ENCODE measurements around the gene RAB23. TPM values are rescaled to one million over a fixed set of nuclear protein-coding genes. Genes with fewer than 3 reads are reported as not detected.

The RAB23 gene
- 1 to 10 TPM; 1.4 to 1.6 TPM for total RNA-seq
- 1 to 10 TPM; 1.3 TPM for polyA plus RNA-seq

GRCh38 chr6:57221936-57222742 lies at the start of gene RAB23:
RAB23 (minus strand) TSS chr6:57222307; CDS start chr6:57210380, 11,927 bp downstream.
- H3K4me3 ChIP-seq (ENCODE audit: low read length in 2 of 2) = peak within 1 kb of the TSS; percentile 64 to 96
- POLR2A ChIA-PET (ENCODE audit: partially characterized antibody) = interaction anchor here (0.6 to 1.5 kb wide), 7 partner anchors 10 to 184 kb away, joined by 3 to 8 read pairs (median 4); partner anchors contain the start of genes BAG2, KIAA1586 and PRIM2
- H3K27me3 ChIP-seq (ENCODE audit: insufficient read depth, low read length) = peaks cover 5% of the 10 kb centered on the region
- H3K9me3 ChIP-seq (ENCODE audit: control insufficient read depth in 1 of 2, low read length in 2 of 2) = no peaks in the 10 kb centered on the region
- H3K9me3 Mint-ChIP-seq = no peaks in the 10 kb centered on the region
- CTCF ChIA-PET (ENCODE audit: partially characterized antibody) = interaction anchor here (1.2 to 1.5 kb wide), 3 partner anchors 23 to 319 kb away, joined by 3 to 4 read pairs (median 3); no protein-coding TSS in a partner anchor
- H3K4me3 Mint-ChIP-seq = peak within 1 kb of the TSS; percentile 98 to 100 (median 98)
- peak; percentile 72 to 89 (median 85) for DNase-seq
- H3K4me1 ChIP-seq (ENCODE audit: insufficient read depth, low read length) = peaks cover 10% of the 10 kb centered on the region
- no peaks in the 10 kb centered on the region for H3K36me3 ChIP-seq (ENCODE audit: insufficient read depth, low read length)
- peak within 1 kb of the TSS; percentile 87 to 97 (median 93) for H3K27ac Mint-ChIP-seq
- H3K27me3 Mint-ChIP-seq = peaks cover 13 to 27% of the 10 kb centered on the region in 2 donors
- peaks cover 0 to 2% of the 10 kb centered on the region in 2 donors for H3K36me3 Mint-ChIP-seq
- peak within 1 kb of the TSS; percentile 35 for H3K27ac ChIP-seq (ENCODE audit: low read depth, low read length)
- intact Hi-C loops (cut with micrococcal nuclease) = loop anchor here (1.0 kb wide), 4 partner anchors 50 to 176 kb away; partner anchors contain the start of genes BAG2, KIAA1586 and PRIM2
- peaks cover 6 to 10% (median 9%) of the 10 kb centered on the region in 4 donors for H3K4me1 Mint-ChIP-seq

GRCh38 chr6:57268294-57268640 lies 46.2 kb upstream of the RAB23 start:
- Histone ChIP-seq H3K27me3 (ENCODE audit: insufficient read depth, low read length) (no peaks in the 10 kb centered on the region), H3K9me3 (ENCODE audit: control insufficient read depth in 1 of 2, low read length in 2 of 2) (no peaks in the 10 kb centered on the region), H3K4me1 (ENCODE audit: insufficient read depth, low read length) (no peaks in the 10 kb centered on the region), H3K27ac (ENCODE audit: low read depth, low read length) (no peak overlapping the region), H3K4me3 (ENCODE audit: low read length in 2 of 2) (no peak overlapping the region), H3K36me3 (ENCODE audit: insufficient read depth, low read length) (no peaks in the 10 kb centered on the region)
- ChIA-PET POLR2A (ENCODE audit: partially characterized antibody) (no interaction called here), CTCF (ENCODE audit: partially characterized antibody) (interaction anchor here (0.9 to 2.9 kb wide), 3 partner anchors 11 to 56 kb away, joined by 3 to 22 read pairs (median 3); partner anchors contain the start of gene PRIM2)
- H3K9me3 Mint-ChIP-seq = no peaks in the 10 kb centered on the region
- peaks cover 0 to 3% (median 0%) of the 10 kb centered on the region in 4 donors for H3K4me1 Mint-ChIP-seq
- DNase-seq = no peak
- intact Hi-C loops (cut with micrococcal nuclease) = loop anchor here (1.0 kb wide), 1 partner anchor 48 kb away; no protein-coding TSS in a partner anchor
- no peaks in the 10 kb centered on the region for H3K36me3 Mint-ChIP-seq
- no peak overlapping the region for H3K27ac Mint-ChIP-seq
- no peak overlapping the region for H3K4me3 Mint-ChIP-seq
- H3K27me3 Mint-ChIP-seq = peaks cover 9 to 10% of the 10 kb centered on the region in 2 donors

GRCh38 chr6:57267586-57268293 lies 45.6 kb upstream of the RAB23 start:
- Histone ChIP-seq H3K4me3 (ENCODE audit: low read length in 2 of 2) (no peak overlapping the region), H3K4me1 (ENCODE audit: insufficient read depth, low read length) (no peaks in the 10 kb centered on the region), H3K36me3 (ENCODE audit: insufficient read depth, low read length) (no peaks in the 10 kb centered on the region), H3K27me3 (ENCODE audit: insufficient read depth, low read length) (no peaks in the 10 kb centered on the region), H3K9me3 (ENCODE audit: control insufficient read depth in 1 of 2, low read length in 2 of 2) (no peaks in the 10 kb centered on the region), H3K27ac (ENCODE audit: low read depth, low read length) (no peak overlapping the region)
- intact Hi-C loops (cut with micrococcal nuclease) = loop anchor here (1.0 kb wide), 1 partner anchor 49 kb away; no protein-coding TSS in a partner anchor
- ChIA-PET CTCF (ENCODE audit: partially characterized antibody) (interaction anchor here (0.9 to 2.9 kb wide), 6 partner anchors 10 to 57 kb away, joined by 3 to 22 read pairs (median 6); partner anchors contain the start of gene PRIM2), POLR2A (ENCODE audit: partially characterized antibody) (no interaction called here)
- no peaks in the 10 kb centered on the region for H3K36me3 Mint-ChIP-seq
- no peaks in the 10 kb centered on the region for H3K9me3 Mint-ChIP-seq
- H3K4me3 Mint-ChIP-seq = no peak overlapping the region
- peaks cover 0 to 3% (median 0%) of the 10 kb centered on the region in 4 donors for H3K4me1 Mint-ChIP-seq
- H3K27me3 Mint-ChIP-seq = peaks cover 10% of the 10 kb centered on the region in 2 donors
- no peak overlapping the region for H3K27ac Mint-ChIP-seq
- peak in 4 of 5 donors; percentile 27 to 36 (median 30) for DNase-seq

- Mint-ChIP-seq H3K36me3 (no peaks in the 10 kb centered on the region), H3K27me3 (peaks cover 5% of the 10 kb centered on the region in 2 donors), H3K4me1 (peaks cover 0 to 3% (median 0%) of the 10 kb centered on the region in 4 donors), H3K27ac (no peak overlapping the region), H3K9me3 (no peaks in the 10 kb centered on the region), H3K4me3 (no peak overlapping the region)
- Histone ChIP-seq H3K36me3 (ENCODE audit: insufficient read depth, low read length) (no peaks in the 10 kb centered on the region), H3K9me3 (ENCODE audit: control insufficient read depth in 1 of 2, low read length in 2 of 2) (no peaks in the 10 kb centered on the region), H3K4me1 (ENCODE audit: insufficient read depth, low read length) (no peaks in the 10 kb centered on the region), H3K27me3 (ENCODE audit: insufficient read depth, low read length) (no peaks in the 10 kb centered on the region), H3K4me3 (ENCODE audit: low read length in 2 of 2) (no peak overlapping the region), H3K27ac (ENCODE audit: low read depth, low read length) (no peak overlapping the region)
- intact Hi-C loops (cut with micrococcal nuclease) = no loop called here
- DNase-seq = no peak
- ChIA-PET CTCF (ENCODE audit: partially characterized antibody) (interaction anchor here (1.0 to 2.9 kb wide), 5 partner anchors 8 to 353 kb away, joined by 4 to 22 read pairs (median 8); partner anchors contain the start of gene PRIM2), POLR2A (ENCODE audit: partially characterized antibody) (no interaction called here)
Observed at GRCh38 chr6:57265755-57266221, 43.7 kb upstream of the RAB23 start.

GRCh38 chr6:57263739-57264138 lies 41.6 kb upstream of the RAB23 start:
- Mint-ChIP-seq H3K27ac (no peak overlapping the region), H3K36me3 (no peaks in the 10 kb centered on the region), H3K27me3 (peaks cover 5% of the 10 kb centered on the region in 2 donors), H3K4me1 (peaks cover 0 to 3% (median 0%) of the 10 kb centered on the region in 4 donors), H3K4me3 (no peak overlapping the region), H3K9me3 (no peaks in the 10 kb centered on the region)
- Histone ChIP-seq H3K27ac (ENCODE audit: low read depth, low read length) (no peak overlapping the region), H3K27me3 (ENCODE audit: insufficient read depth, low read length) (no peaks in the 10 kb centered on the region), H3K4me3 (ENCODE audit: low read length in 2 of 2) (no peak overlapping the region), H3K9me3 (ENCODE audit: control insufficient read depth in 1 of 2, low read length in 2 of 2) (no peaks in the 10 kb centered on the region), H3K4me1 (ENCODE audit: insufficient read depth, low read length) (no peaks in the 10 kb centered on the region), H3K36me3 (ENCODE audit: insufficient read depth, low read length) (no peaks in the 10 kb centered on the region)
- intact Hi-C loops (cut with micrococcal nuclease) = no loop called here
- ChIA-PET POLR2A (ENCODE audit: partially characterized antibody) (no interaction called here), CTCF (ENCODE audit: partially characterized antibody) (no interaction called here)
- DNase-seq = no peak

GRCh38 chr6:57262901-57263694 lies 41.0 kb upstream of the RAB23 start:
- intact Hi-C loops (cut with micrococcal nuclease) = no loop called here
- Mint-ChIP-seq H3K27me3 (peaks cover 5 to 6% of the 10 kb centered on the region in 2 donors), H3K4me1 (peaks cover 0 to 3% (median 0%) of the 10 kb centered on the region in 4 donors), H3K9me3 (no peaks in the 10 kb centered on the region), H3K4me3 (no peak overlapping the region), H3K27ac (peak overlapping the region in 1 of 7 donors; percentile 66), H3K36me3 (no peaks in the 10 kb centered on the region)
- ChIA-PET CTCF (ENCODE audit: partially characterized antibody) (no interaction called here), POLR2A (ENCODE audit: partially characterized antibody) (no interaction called here)
- no peak overlapping the region for H3K27ac ChIP-seq (ENCODE audit: low read depth, low read length)
- H3K4me3 ChIP-seq (ENCODE audit: low read length in 2 of 2) = no peak overlapping the region
- H3K4me1 ChIP-seq (ENCODE audit: insufficient read depth, low read length) = no peaks in the 10 kb centered on the region
- H3K36me3 ChIP-seq (ENCODE audit: insufficient read depth, low read length) = no peaks in the 10 kb centered on the region
- DNase-seq = no peak
- no peaks in the 10 kb centered on the region for H3K27me3 ChIP-seq (ENCODE audit: insufficient read depth, low read length)
- no peaks in the 10 kb centered on the region for H3K9me3 ChIP-seq (ENCODE audit: control insufficient read depth in 1 of 2, low read length in 2 of 2)
